ENCODE results near the gene DAAM2. TPM values are rescaled to one million over a fixed set of nuclear protein-coding genes. Genes with fewer than 3 reads are reported as not detected.

DAAM2 gene
- total and polyA plus RNA-seq, 9 of the 15 experiments (the other 6 are each of a cell fraction or from before 2014, with no cell fraction given), result 0.01 to 0.07 TPM; not detected in 7

DNA sequence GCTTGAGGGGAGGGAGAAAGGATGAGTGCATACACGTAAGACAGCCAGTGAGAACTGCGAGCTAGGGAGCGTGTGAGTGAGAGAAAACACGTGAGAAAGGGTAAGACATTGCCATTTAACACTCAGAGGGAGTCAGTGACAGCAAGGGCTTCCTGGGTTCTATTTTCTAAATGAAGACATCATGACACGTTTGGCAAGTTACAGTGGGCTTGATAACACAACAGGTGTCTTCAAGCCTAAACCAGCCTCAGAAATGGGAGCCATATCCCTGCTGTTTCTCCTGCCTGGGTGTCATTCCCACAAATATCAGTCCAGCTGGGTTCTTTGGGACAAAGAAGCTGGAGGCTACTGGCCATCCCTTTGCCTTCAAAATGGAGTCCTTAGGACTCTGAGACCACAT is 159.0 kb downstream of the DAAM2 start:
- ChIA-PET POLR2A (no interaction called here), CTCF (ENCODE audit: low intra/inter-chr PET ratio) (no interaction called here)
- H3K4me2 ChIP-seq (ENCODE audit: insufficient read depth, low read length), result no peak overlapping the region
- DNase-seq (ENCODE audit: extremely low read depth in 1 of 4, low spot score in 3 of 4) (no peak), FAIRE-seq (peak; percentile 26), ATAC-seq (no peak)
- in situ Hi-C loops (cut with MboI) (no loop called here), intact Hi-C loops (cut with micrococcal nuclease) (no loop called here)
- H3K9me3 ChIP-seq (replicated peaks; ENCODE audit: control insufficient read depth, insufficient read depth, low read depth, low read length), result no peaks in the 10 kb centered on the region
- no peaks in the 10 kb centered on the region for H4K20me1 ChIP-seq (replicated peaks; ENCODE audit: control insufficient read depth, insufficient read depth, low read length)
- H3K36me3 ChIP-seq (ENCODE audit: control insufficient read depth, insufficient read depth, low read length), result no peaks in the 10 kb centered on the region
- H3K27me3 ChIP-seq (ENCODE audit: control insufficient read depth in 2 of 2, insufficient read depth in 2 of 2, low read length in 2 of 2), result no peaks in the 10 kb centered on the region
- no peaks in the 10 kb centered on the region for H3K79me2 ChIP-seq (ENCODE audit: control insufficient read depth, insufficient read depth, low read length)
- TF ChIP-seq PHF8 (IDR thresholded peaks at IDR 0.05; ENCODE audit: borderline replicate concordance, low read length) (no peak), ZNF134 (CRISPR knock-in tag; conservative IDR thresholded peaks at IDR 0.05) (no peak), SRF (CRISPR knock-in tag; IDR thresholded peaks at IDR 0.05) (no peak), NCOA2 (IDR thresholded peaks at IDR 0.05; ENCODE audit: partially characterized antibody in 2 of 2) (no peak), RBM22 (IDR thresholded peaks at IDR 0.05; ENCODE audit: low read depth, low read length, poor library complexity, severe bottlenecking) (no peak), SRSF9 (IDR thresholded peaks at IDR 0.05; ENCODE audit: borderline replicate concordance, low read depth, low read length) (no peak), PRDM10 (IDR thresholded peaks at IDR 0.05; ENCODE audit: partially characterized antibody) (no peak), JUN (IDR thresholded peaks at IDR 0.05; ENCODE audit: borderline replicate concordance, low read depth, low read length) (no peak), JUN (CRISPR knock-in tag; IDR thresholded peaks at IDR 0.05; ENCODE audit: borderline replicate concordance) (no peak), FOXM1 (IDR thresholded peaks at IDR 0.05; ENCODE audit: low read depth) (no peak), FOXM1 (CRISPR knock-in tag; IDR thresholded peaks at IDR 0.05; ENCODE audit: low read depth) (no peak), STAT5A (IDR thresholded peaks at IDR 0.05; ENCODE audit: borderline replicate concordance, low read length) (no peak), ATF4 (CRISPR knock-in tag; IDR thresholded peaks at IDR 0.05) (no peak), ZNF124 (CRISPR knock-in tag; IDR thresholded peaks at IDR 0.05) (no peak)
- peaks cover 0 to 13% of the 10 kb centered on the region in 2 experiments; a peak in 4 of 5 replicates for H3K4me1 ChIP-seq (replicated peaks in 1 of 2; ENCODE audit: control insufficient read depth in 2 of 2, insufficient read depth in 2 of 2, low read length in 2 of 2)
- no peak overlapping the region for H2AFZ ChIP-seq (ENCODE audit: low read depth, low read length)
- no peaks in the 10 kb centered on the region for H3K9me1 ChIP-seq (ENCODE audit: control insufficient read depth, insufficient read depth, low read length)
- 12% methylated on average over 5 of the region's 5 CpGs for WGBS (ENCODE audit: insufficient coverage, low coverage, missing lambda C conversion rate)
- no peak overlapping the region for H3K27ac ChIP-seq (ENCODE audit: extremely low read depth, low read depth, low read length)
- no TSS peak for BruUV-seq (replicated peaks)
- no peak overlapping the region for H3K4me3 ChIP-seq
- no peak overlapping the region for H3K9ac ChIP-seq (ENCODE audit: insufficient read depth in 1 of 2, low read depth in 2 of 2, low read length in 2 of 2)
